Stimulated activated CD4-positive, alpha-beta T cell treated with anti-CD3 and anti-CD28 coated beads, TNF-alpha, amount 100 ng/mL, for 48 hours (primary cell): ENCODE data around the gene CGB7.
"Not testable (repeated sequence)": the region's sequence is repeated elsewhere in the genome, so short reads cannot be mapped to it uniquely, and the experiment has no call there.

Experiments
- DNase-seq, 3 donors: peaks; one replicate each; pipeline ENCODE4 v3.0.0-alpha.2; 2020; ENCODE audit warnings: low read depth in 3 of 3

CGB7 gene

DNA sequence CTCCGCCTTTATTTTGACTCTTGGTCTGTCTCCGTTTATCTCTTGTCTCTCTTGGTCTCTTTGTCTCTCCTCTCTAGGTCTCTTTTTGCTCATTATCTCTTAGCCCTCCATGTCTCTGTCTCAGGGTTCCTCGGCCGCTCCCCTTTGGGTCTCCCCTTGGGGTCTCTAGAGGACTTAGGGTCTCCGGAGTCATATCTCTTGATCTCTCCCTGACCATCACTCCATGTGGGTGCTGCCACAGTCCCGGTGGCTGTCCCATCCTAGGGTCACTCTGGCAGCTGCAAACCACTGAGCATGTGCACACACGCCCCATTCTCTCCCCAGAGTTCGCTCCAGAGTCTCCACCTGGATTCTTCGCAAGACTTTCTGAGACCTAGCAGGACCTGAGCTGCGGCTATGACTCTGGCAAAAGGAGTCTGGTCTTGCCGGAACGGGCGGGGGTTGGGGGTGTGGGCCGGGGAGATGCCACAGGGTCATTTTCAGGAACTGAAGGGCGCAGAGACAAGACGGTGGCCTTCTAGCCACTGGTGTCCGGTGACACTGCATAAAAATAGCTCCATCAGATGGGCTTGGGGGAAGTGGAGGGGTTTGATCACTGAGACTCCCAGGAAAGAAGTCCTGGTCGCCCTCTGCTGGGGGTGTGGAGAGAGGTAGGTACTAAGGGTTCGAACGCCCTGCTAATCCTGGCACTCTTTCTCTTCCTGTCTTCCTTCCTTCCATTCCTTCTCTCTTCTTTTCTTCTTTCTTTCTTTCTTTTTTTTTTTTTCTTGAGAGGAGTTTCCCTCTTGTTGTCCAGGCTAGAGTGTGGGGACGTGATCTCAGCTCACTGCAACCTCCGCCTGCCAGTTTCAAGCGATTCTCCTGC, 16.2 kb upstream of the CGB7 start:
- no peak for DNase-seq

DNA sequence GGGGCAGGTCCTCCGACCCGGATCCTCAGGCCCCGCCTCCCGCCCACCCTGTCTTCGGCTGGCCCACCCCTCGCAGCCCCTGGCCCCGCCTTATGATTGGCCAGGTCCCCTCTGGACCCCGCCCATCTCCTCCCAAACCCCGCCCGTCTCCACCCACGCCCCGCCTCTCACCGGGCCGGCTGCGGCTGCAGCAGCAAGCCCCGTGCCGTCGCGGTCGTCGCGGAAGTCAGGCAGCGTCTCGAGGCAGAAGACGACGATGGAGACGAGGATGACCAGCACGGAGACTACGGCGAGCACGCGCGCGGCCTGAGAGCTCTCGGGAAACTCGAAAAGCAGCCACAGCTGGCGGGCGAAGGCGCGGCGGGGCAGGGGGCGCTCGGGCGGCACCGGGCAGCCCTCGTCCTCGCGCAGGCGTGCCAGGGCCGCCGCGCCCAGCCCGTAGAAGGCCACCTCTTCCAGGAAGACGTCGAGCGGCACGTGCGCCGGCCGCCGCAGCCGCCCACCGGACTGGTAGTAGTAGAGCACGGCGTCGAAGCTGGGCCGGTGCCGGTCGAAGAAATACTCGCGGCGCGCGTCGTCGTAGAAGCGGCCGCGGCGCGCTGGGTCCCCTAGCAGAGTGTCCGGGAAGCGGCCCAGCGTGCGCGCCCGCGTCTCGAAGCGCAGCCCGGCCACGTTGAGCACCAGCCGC, 14.5 kb upstream of the CGB7 start:
- DNase-seq: no peak

DNA sequence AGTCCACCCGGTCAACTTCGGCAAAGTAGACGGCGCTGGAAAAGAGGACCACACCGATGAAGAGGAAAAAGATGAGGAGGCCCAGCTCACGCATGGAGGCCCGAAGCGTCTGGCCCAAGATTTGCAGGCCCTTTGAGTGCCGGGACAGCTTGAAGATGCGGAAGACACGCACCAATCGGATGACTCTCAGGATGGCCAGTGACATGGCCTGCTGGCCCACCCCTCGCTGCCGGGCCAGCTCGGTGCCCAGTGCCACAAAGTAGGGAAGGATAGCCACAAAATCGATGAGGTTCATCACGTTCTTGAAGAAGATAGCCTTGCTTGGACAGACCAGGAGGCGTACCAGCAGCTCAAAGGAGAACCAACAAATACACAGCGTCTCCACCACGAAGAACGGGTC, 12.9 kb upstream of the CGB7 start:
- no peak for DNase-seq

DNA sequence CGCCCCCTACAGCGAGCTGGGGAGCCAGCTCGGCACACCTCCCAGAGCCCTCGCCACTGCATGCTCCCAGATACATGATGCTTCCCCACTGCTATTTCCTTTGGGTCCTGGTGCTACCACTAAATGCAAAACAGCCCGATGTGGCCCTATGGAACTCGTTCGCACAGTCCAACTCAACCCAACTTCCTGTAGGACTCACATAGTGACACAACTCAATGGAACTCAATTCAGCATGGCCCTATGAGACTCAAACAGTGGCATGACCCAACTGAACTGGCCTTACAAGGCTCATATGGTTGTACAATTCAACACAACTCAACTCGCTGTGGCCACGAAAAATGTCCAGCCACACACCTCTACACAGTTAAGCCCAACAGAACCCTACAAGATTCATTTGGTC, 11.5 kb upstream of the CGB7 start:
- DNase-seq: no peak

DNA sequence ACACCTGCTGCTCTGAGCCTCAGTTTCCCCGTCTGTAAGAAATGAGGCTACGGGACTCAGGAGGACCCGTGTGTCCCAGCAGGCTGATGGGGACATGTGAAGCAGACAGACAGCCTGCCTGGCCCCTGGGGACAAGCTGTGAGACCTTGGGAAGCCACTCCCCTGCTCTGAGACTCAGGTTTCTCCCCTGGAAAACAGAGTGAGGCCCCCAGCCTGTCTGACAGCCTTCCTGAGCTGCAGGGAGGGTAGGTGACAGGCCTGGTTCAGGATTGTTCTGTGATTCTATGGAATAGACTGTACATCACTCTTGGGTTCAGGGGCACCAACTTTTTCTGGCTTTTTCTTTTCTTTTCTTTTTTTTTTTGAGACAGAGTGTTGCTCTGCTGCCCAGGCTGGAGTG, 10.0 kb upstream of the CGB7 start:
- DNase-seq: no peak

DNA sequence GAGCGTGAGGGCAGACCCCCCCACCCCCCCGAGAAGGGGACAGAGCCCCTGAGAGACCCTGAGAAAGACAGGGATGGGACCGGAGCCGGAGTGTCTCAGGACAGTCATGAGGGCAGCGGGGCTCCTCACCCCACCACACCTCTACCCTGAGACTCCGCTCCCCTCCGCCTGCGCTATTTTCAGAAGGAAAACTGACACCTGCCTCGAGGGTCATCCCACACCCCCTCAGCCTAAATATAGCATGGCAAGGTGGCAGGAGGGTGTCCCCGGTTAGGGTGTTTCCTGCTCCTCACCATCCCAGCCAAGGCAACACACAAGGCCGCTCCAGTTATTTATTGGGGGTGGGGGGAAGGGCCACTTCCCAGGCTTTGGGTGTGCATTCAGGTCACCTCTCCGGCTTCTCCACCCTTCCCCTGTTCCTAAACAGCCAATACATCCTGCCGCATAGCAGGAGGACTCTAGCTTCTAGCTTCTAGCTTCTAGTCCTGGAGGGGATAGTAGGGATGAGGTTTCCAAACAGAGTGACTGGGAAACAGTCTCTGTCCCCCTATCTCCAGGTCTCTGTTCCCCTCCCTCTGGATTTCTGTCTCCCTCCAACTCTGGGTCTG, 8.5 kb upstream of the CGB7 start:
- DNase-seq: no peak

DNA sequence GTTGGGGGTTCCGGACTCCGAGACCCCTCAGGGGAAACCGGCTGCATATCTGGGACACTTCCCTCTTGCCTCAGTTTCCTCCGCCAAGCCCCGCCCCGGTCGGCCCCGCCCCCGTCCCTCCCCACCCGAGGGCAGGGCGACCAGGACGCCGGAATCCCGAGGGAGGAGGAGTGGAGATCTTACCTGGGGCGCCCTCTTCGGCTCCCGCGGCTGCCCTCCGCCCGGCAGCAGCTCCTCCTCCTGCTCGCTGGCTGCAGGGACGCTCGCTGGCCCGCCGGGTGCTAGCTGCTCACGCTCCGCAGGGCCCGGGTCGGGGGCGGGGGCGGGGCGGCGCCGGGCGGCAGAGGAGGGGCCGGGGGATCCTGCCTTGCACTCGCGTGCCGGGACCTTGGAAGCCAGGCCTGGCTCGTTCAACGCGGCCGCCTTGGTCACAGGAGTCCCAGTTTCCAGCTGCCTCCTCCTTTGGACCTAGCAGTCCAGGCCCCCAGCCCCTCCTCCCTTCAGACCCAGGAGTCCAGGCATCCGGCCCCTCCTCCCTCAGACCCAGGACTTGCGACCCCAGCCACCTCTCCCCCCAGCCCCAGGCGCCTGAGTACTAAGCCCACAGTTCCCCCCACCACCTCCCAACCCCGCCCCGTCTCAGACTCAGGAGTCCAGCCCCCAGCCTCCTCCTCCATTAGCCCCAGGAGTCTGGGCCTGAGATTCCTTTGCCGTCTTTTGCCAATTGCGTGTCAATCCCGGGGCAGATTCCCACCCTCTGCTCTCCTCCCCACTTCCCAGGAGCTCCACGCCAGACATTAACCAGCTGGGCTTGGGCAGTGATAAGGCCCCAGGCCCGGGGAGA, 7.4 kb upstream of the CGB7 start, which contains the start of gene NTF4:
Gene NTF4, minus strand, starts transcription at position 51 of the 844 bp plus-strand sequence. CDS start 2,821 bp downstream, outside the sequence.
- no peak for DNase-seq

DNA sequence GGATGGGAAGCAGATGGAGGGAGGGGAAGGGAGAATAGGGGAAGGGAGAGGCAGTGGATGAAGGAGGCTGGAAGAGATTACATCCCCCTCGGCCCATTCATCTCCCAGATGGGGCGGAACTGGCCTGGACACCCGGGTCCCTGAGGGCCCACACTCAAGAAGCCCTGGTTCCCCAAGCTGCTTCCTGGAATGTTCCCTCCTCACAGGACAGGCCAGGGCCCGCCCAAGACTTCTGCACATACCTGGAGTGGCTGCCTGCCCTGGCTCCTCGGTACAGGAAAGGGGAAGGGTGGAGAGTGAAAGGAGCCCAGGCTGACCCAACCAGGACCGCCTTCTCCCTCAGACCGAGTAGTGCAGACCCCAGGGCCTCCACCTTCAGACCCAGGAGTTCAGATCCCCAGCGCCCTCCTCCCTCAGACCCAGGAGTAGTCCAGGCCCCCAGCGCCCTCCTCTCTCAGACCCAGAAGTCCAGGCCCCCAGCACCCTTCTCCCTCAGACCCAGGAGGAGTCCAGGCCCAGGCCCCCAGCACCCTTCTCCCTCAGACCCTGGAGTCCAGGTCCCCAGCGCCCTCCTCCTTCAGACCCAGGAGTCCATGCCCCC, 6.6 kb upstream of the CGB7 start:
- no peak for DNase-seq

DNA sequence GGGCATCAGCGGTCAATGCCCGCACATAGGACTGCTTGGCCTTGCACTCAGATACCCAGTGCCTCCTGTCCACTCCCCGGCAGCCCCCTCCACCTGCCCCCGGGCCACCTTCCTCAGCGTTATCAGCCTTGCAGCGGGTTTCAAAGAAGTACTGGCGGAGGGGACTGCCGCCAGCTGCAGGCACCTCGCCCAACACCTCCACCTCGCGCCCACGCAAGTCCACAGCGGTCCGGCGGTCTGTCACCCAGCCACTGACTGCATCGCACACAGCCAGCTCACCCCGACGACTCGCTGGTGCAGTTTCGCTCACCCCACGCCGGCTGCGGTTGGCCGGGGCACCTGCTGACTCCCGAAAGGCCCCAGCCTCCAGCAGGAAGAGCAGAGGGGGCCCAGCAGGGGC, 3.9 kb upstream of the CGB7 start:
- DNase-seq: no peak

DNA sequence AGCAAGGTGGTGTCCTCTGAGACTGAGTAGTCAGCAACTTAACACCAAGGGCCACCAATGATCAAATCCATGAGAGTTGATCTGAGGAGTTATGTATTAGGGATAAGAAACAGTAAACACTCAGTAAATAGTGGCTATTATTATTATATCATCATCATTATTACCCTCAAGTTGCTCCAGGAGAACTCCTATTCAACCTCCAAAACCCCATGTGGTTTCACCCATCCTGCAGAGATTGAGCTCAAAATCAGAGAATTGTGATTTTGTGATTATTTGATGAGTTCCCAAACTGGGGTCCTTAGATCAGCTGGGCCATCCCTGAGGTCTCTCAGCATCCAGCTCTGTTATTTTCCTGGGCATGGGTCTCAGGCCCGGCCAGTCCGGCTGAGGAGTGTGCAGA, 3.5 kb upstream of the CGB7 start:
- no peak for DNase-seq

DNA sequence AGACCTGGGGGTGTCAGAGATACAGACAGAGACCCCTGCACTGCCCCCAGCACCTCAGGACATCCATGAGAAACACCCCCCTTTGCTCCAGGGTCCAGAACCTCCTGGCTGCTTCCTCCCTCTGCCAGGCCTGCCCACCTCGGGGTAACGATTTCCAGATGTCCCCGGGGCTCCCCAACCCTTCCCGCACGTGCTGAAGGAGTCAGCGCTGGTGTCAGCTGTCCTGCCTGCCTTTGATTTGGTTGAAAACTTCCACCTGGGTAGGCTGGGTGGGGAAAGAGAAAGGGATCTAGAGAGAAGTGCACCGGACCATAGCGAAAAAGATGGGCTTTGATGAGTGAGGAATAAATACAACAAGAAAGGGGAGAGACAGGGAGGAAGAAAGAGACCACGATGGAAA, 1.5 kb upstream of the CGB7 start:
- DNase-seq: no peak

DNA sequence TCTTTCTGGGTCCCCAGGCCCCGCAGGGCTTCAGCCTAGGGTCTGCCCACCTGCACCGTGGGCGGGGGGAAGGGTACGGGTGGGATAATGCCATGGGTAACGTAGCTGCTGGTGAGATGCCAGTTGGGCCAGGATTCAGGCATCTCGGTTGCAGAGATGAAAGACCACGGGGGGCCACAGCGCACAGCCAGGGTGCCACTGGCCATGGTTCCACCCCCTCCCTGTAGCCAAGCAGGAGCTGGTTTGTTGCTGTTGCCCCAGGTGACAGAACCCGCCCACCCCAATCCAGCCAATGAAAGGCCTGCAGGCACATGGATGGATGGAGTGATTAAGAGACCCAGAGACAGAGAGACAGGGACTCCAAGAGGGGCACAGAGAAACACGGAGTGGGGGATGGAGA, 1.0 kb upstream of the CGB7 start:
- DNase-seq: peak in 1 of 3 donors; percentile 27

DNA sequence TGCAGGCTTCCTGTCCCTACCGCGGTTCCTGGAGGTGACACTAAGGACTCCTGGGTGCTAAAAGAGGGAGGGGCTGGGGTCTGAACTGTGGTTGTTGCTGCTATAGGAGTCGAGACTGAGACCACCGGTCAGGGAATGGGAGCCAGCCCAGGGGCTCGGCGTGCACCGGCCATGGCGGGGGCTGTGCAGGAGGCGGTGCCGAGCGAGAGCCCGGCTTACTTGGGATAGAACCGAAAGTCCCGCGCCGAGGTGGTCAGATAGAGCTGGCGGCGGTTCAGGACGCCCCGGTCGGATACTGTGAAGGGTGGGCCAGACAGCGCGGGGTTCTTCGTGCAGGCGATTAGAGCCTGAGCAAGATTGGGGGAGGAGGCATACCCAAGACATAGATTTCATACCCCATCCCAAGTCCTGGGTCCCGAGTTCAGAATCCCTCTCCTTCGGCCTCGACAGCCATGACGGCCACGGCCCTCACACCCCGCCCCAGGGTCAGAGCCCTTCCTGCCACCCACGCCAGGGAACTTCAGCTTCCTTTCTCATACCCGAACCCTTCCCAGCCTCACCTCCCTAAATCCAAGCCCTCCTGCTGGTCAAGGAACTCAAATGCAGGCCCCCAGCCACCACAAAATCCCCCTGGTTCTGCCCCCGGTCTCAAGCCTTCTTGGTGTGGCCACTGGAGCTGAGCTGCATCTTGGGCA, 500 bp downstream of the CGB7 start:
- not testable (repeated sequence) for DNase-seq

DNA sequence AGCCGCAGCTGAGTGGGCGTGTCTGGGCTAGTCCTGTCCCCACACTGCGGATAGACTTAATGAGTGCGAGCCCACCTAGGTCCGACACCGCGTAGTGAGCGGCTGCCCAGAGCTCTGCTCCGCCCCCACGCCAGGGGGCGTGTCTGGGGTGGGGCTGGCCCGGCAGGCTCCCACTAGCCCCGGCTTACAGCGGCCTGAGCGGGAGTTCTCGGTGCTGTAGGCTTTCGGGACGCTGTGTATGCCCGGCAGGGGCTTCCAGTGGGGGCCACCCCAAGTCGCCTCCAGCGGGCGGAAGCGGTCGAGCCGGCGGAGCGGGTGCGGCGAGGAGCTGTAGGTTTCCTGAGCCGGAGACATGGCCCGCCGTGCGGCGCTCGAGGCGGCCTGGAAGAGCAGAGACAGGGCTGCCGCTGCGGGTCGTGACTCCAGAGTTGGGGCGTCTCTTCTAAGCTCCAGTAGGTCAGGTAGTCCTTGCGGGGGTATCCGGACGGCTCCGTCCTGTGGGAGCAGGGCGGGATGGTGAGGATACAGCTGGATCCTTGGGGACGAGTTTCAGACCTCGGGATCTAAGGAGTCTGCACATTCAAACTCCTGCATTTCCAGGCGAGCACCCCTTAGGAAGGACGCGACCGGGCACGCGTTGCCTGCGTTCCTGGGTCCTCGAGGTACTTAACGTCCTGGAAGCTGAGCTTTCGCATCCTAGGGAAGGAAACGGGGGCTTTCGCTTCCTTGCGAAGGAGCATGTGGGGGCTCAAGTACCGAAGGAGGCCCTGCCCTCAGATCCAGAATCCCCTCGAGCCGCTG, 1.2 kb downstream of the CGB7 start:
- peak in 2 of 3 donors; percentile 19 to 28 for DNase-seq

DNA sequence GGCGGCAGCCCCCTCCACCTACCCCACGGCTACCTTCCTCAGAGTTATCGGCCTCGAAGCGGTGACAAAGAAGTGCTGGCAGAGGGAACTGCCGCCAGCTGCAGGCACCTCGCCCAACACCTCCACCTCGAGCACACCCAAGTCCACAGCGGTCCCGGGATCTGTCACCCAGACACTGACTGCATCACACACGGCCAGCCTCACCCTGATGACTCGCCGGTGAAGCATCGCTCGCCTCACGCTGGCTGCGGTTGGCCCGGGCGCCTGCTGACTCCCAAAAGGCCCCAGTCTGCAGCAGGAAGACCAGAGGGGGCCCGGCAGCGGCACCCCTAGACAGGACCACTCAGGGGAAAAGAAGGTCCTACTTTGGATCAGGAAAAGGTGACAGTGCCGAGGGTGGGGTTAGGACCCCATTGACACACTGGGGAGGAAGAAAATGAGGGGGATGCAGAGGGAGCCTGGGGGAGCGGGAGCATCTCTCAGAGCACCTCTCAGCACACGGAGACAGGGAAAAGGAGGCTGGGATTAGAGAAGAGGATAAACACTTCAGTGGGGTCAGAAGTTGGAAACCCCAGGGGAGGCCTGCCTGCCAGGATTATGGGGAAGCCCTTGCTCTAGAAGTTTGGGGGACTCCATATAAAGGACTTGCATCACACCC, 7.0 kb downstream of the CGB7 start:
- DNase-seq: not testable (repeated sequence)

DNA sequence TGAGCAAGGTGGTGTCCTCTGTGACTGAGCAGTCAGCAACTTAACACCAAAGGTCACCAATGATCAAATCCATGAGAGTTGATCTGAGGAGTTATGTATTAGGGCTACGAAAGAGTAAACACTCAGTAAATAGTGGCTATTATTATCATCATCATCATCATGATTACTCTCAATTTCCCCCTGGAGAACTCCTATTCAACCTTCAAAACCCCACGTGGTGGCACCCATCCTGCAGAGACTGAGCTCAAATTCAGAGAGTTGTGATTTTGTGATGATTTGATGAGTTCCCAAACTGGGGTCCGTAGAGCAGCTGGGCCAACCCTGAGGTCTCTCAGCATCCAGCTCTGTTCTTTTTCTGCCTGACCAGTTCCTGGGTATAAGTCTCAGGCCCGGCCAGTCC, 7.7 kb downstream of the CGB7 start:
- not testable (repeated sequence) for DNase-seq

DNA sequence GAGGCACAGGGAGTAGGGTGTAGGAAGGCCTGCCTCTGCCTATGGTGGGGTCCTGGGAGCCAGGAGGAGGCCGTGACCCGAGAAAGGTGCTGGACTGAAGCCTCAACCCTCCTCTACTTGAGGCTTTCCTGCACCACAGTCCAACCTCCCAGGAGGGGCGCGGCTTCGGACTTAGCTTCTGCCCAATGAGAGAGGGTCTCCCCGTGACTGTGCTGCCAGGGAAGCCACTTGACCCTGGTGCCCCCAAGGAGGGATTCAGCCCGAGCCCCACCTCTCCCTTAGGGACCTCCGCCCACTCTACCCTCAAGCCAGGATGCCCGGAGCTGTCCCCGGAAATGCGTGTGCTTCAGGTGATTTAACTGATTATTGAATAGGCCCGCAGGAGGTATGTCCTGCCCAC, 8.5 kb downstream of the CGB7 start, which contains the start of gene CGB8:
Gene CGB8, minus strand, starts transcription at position 101 of the 400 bp plus-strand sequence. CDS start 372 bp downstream, outside the sequence.
- DNase-seq: not testable (repeated sequence)

DNA sequence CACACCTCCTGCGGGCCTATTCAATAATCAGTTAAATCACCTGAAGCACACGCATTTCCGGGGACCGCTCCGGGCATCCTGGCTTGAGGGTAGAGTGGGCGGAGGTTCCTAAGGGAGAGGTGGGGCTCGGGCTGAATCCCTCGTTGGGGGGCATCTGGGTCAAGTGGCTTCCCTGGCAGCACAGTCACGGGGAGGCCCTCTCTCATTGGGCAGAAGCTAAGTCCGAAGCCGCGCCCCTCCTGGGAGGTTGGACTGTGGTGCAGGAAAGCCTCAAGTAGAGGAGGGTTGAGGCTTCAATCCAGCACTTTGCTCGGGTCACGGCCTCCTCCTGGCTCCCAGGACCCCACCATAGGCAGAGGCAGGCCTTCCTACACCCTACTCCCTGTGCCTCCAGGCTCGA, 14.0 kb downstream of the CGB7 start, which contains the start of gene CGB5:
Gene CGB5, plus strand, starts transcription at position 301 of the 400 bp plus-strand sequence. CDS start 362 bp downstream, outside the sequence.
- DNase-seq: not testable (repeated sequence)

DNA sequence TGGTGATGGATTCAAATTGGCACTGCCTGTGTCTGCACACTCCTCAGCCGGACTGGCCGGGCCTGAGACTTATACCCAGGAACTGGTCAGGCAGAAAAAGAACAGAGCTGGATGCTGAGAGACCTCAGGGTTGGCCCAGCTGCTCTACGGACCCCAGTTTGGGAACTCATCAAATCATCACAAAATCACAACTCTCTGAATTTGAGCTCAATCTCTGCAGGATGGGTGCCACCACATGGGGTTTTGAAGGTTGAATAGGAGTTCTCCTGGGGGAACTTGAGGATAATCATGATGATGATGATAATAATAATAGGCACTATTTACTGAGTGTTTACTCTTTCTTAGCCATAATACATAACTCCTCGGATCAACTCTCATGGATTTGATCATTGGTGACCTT, 14.9 kb downstream of the CGB7 start:
- DNase-seq: not testable (repeated sequence)
